Measurements from ENCODE around the gene SMARCA2.

The SMARCA2 gene

DNA sequence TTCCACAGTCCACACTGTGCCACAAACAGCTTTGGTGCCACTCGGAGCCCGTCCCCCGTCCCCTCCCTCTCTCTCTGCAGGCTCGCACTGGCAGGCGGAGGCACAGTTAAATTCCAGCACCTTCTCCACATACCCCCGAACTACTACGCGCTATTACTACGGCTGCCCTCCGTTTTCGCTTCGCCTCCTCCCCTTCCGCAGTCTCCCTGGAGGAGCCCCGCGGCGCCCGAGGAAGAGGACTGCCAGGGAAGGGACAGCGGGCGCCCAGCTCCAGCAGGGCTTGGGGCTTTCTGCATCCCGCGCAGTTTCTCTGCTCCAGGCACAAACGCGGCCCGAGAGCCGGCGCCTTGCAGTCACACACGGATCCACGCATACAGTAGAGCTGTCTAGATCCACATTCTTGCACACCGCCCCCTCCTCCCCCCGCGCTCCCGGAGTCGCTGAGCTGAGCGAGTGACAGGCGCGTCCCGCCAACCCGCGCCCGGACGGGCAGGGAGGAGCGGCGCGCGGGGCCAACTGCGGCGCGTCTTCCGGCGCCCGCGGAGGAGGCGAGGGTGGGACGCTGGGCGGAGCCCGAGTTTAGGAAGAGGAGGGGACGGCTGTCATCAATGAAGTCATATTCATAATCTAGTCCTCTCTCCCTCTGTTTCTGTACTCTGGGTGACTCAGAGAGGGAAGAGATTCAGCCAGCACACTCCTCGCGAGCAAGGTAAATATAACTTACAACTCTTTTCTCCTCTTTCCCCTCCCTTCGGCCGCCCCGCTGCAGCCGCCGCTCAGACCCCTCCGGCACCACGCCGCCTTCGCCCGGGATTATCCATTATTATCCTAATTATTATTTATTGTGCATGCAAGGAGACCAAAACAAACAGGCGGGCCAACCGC is at the start of gene SMARCA2:
Gene SMARCA2 (plus strand): TSS at position 652 of the 885 bp plus-strand sequence. CDS start 13,676 bp downstream, outside the sequence.
- DNase-seq = peak; percentile 98

DNA sequence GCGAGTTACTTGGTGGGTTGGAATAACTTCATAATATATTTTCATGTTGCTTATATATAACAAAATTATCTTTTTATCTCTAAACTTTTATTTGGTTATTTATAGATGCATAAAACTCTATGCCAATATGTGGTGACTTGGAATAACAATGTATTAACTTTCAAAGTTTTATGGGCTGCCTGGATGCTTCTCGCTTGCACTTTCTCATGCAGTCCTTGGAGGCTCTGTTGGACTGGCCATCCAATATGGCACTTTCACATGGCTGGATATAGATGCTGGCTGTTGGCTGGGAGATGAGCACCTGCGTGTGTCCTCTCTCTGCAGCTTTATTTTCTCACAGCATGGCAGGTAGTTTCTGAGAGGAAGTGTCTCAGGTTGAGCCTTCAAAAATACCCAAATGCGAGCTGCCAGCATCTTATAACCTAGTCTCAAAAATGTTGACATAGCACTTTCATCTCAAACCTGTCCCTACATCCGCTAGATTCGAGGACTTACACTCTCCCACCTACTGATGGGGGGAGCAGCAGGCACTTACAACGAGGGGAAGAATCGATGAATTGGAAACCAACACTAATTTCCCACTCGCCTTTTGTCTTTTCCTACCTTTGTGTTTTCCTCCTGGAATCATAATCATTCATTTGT is 48.3 kb upstream of the SMARCA2 start:
- no peak for DNase-seq

DNA sequence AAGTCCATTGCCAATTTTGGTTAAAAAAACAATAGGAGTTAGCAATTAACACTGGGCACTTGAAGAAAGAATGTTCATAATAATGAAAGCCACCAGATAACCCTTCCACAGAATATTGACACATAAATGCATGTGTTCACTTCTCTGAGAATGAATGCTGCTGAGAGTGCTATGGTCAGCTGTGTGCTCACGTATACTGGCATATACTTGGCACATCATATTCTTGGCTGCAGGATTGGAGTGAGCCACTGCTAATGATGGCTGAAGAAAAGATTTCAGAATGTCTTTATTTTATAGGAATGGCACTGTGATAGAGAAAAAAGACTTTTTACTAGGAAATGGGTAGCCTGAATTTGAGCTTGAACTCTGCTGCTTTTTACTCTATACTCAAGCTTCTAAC is 46.0 kb upstream of the SMARCA2 start:
- no peak for DNase-seq

DNA sequence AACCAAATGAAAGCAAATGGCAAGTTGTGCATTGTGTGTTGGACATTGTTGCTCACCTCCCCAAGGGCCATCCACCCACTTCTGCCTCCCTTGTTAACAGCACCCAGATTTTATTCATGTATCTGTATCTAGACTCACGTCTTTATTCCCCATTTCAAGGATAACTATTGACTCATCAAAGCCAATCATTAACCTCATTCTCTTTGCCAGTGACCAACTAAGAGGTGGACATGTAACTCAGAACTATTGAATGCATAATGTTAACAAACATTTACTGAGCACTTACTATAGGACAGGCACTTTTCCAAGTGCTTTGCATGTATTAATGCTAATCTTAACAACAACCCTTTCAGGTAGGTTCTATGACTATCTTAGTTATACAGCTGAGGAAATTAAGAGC is 45.2 kb upstream of the SMARCA2 start:
- DNase-seq = no peak

DNA sequence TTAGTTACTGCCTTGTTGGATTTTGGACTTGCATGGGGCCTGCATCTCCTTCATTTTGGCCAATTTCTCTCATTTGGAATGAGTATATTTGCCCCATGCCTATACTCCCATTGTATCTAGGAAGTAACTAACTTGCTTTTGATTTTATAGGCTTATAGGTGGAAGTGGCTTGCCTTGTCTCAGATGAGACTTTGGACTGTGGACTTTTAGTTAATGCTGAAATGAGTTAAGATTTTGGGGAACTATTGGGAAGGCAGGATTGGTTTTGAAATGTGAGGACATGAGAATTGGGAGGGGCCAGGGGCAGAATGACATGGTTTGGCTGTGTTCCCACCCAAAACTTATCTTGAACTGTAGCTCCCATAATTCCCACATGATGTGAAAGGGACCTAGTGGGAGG is 42.5 kb upstream of the SMARCA2 start:
- DNase-seq = no peak

DNA sequence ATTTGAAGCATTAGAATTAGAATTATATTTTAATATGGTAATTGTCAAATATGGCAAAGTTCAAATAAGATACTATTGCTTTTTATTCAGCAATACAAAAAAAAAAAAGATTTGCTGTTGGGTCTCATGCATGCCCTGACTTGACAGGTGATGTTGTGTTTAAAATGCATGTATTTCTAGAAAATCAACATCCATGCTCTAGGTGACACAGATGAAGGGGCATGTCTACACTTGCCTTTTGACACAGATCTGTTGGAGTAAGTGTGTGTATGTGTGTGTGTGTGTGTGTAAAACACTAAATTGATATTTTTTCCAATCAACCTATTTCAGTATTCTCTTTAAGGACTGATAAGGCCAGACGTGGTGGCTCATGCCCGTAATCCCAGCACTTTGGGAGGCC is 38.1 kb upstream of the SMARCA2 start:
- no peak for DNase-seq

DNA sequence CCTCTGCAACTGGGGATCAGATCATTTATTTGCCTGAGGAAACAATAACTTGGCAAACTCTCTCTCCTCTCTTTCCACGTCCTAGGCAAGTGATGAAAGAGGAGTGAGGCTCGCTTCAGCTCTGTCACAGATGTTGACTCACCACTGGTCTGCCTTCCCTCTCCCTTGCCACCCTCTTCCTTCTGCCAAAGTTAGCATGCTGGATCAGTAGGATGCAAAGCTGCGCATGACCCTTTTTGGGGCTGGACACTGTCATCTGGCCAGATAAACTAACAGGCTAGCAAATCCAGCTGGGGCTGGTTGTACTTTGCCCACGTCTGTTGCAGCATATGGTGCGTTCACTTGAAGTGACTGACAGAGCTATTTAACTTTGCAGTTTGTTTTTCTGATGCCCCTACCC is 36.2 kb upstream of the SMARCA2 start:
- no peak for DNase-seq

DNA sequence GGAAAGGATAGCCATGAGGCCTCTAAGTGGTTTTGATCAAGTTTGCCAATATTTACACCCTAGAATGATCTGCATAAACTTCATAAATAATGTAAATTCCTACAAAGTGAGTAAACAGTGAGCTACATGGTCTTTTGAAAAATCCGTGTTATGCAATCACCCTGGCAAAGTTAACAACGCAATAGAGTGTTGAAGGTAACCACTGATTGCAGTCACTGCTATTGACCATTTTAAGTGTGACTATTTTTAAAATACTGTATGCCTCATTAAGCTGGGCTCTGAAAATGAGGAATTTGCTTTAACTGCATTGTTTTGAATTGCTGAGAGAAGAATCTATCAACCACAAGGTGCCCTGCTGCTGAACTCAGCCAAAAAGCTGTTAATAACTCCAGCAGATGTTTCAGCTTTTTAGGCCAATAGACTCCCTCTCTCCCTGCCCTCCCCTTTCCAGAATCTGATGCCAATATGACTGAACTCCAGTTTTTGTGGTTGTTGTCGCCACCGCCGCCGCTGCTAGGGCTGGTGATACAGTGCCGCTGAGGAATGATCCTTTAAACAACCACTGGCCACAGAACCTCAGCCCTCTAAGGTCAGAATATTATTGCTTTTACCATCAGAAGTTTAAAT is 35.3 kb upstream of the SMARCA2 start:
- peak; percentile 13 for DNase-seq

DNA sequence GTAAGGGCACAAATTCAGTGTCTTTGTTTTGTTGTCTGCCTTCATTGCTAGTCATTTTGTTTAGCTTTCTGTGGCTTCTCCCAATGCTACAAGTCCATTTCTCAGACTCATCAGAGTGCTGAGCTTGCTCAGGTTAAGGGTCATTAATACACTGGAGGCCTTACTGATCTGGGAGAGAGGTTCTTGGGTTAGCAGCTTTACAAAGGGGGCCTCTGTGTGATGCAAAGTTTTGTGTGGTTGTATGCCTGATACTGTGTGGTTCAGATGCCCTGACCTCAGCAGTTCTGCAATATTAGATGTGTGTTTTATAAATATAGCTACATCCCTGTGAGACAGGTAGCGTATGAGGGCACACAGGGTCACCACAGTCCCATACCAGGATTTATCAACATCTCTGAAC is 34.8 kb upstream of the SMARCA2 start:
- DNase-seq = no peak

DNA sequence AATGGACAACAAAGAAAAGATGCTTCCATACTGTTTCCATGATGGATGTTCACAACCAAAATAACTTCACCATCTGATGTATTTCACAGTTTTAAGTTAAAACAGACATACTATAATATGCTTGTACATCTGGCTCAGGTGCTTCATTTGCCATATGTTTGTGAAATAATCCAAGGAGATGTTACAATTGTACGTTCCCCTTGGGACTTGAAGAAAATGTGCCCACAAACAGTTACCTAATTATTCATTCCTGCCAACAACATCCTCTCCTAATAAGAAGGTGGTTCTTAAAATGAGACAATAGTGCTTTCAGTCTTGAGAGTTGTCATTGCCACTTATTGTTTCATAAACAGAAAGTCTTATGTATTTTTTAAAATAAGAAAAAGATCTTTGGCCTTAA is 33.1 kb upstream of the SMARCA2 start:
- DNase-seq = no peak

DNA sequence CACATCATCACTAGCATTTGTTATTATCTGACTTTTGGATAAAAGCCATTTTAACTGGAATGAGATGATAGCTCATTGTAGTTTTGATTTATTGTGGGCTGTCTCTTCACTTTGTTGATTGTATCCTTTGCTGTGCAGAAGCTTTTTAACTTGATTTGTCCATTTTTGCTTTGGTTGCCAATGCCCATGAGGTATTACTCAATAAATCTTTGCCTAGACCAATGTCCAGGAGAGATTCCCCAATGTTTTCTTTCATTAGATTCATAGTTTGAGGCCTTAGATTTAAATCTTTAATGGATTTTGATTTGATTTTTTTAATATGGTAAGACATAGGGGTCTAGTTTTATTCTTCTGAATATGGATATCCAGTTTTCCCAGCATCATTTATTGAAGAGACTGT is 28.8 kb upstream of the SMARCA2 start:
- no peak for DNase-seq

DNA sequence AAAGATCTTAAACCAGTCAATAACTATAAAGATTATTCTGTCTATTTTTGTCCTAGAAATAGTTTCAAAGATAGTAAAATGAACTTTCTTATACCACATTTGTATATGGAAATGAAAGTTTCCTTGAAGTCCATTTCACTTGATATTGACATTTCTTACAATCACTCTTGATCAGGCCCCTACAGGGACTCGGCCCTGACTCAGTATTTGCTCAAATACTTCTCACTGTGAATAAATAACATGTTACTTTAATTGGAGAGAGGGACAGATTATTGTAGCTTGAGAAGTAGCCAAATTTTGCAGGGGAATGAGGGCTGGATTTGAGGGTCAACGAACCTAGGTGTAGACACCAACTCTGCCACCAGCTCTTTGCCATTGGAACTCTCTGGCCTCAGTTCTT is 25.6 kb upstream of the SMARCA2 start:
- no peak for DNase-seq

DNA sequence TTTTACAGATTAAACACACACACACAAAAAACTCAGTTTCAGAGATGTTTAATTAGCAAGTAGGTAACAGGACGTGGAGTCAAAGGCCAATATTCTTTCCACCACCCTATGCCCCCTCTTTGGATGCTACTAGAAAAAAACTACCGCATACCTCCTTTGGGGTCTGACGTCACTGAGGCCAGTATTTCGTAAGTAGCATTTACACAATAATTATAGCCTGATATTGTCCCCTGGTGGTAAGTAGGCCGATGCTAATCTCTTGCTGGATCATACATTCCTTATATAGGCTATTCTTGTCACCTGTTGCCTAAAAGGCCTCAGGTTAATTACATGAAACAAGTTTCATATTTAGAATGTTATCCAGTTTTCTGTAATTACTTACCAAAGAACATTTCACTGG is 21.0 kb upstream of the SMARCA2 start:
- DNase-seq = peak; percentile 45

DNA sequence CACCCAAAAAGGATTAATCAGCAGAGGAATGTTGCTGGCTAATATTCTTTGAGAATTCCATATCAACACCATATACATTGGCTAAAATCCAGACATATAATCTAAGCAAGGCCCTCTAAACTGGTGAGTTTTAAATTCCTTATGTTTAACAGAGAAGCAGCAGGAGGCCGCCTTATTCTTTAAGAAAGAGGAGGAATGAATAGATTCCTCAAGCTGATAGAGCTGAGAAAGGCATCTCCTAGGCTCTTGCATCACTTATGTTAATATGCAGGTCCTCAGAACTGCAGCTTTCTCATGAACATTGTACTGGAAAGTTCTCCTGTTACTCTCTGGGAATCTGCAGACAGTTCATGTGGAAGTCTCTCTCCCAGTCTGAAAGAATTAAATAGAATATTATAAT is 20.1 kb upstream of the SMARCA2 start:
- no peak for DNase-seq

DNA sequence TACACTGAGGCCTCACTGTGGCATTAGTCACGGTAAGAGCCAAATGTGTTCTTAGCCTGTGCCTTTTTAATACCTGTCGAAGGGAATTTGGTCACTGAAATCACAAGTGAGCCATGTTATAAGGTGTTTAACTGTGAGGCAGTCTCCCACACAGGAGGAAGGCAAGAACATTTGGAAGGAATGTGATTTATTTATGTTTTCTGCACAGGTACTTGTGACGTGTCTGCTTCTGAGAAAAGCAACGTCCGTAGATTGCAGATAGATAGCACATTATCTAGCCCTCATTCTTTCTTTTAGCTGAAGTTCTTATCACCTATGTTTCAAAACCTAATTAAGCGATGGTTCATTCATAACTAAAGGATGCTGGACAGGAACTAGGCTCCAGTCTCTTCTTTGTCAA is 19.0 kb upstream of the SMARCA2 start:
- DNase-seq = no peak

DNA sequence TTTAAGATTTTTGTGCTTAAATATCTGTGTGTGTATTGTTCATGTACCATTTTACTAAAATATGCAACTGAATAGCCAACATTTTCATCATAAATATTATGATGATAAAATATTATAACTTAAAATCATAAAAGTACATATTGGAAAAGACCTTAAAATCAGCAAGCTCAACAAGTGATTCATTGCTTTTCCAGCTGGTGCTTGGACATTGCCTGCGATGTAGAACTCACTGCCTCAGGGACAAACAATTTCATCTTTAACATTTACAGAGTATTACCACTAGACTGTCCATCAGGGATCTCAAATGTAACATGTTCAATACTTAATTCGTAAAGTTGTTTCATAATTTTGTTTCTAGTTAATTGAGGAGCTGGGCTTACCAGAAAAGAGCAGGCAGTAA is 17.5 kb upstream of the SMARCA2 start:
- DNase-seq = no peak

DNA sequence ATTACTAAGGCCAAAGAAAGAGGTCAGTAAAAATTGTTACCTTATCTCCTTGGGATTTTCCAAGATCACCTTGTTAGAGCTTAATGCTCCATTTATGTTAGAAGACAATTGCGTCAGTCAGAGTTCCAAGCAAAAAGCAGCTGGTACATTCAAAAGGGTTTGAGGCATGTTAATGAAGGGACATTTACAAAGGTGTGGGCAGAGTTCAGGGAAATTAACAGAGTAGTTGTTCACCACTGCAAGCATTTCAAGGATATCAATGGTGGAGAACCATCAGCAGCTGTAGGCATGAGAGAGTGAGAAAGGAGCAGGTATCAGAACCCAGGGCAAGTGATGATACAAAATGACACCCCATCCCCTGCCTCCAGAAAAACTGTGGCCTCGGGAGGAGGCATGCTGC is 17.0 kb upstream of the SMARCA2 start:
- DNase-seq = no peak

DNA sequence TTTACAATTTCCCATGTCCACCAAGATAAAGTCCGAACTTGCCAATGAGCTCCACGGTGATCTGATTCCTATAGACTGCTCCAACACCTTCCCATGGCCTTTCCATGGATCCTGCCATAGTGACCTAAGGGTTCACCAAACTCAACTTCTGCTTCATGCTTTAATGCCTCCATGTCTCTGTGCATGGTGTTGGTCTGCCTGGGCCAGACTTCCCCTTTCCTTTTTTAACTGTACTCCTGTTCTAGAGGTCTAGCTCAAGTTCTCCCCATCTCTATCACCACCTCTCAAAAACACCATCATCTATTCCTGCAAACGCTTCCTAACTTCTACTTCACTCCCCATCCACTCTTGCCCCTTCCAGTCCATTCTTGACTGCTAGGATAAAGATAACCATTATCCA is 14.8 kb upstream of the SMARCA2 start:
- DNase-seq = no peak

DNA sequence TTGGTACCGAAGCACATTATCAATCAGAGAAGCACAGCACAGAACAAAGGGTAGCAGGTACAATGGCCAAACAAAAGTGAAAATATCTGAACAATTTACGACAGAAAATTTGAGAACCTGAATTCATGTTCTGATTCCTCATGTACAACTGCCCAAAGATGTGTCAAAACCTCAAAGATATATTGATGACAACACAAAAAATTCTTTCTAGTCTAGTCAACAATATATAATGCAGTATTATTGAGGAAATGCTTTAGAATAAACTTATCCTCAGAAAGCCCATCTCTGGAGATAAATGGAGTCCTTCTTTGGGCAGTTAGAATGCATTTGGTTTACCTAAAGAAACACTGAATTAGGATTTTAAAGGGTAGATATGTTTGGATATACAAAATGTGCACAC is 6.8 kb upstream of the SMARCA2 start:
- no peak for DNase-seq

DNA sequence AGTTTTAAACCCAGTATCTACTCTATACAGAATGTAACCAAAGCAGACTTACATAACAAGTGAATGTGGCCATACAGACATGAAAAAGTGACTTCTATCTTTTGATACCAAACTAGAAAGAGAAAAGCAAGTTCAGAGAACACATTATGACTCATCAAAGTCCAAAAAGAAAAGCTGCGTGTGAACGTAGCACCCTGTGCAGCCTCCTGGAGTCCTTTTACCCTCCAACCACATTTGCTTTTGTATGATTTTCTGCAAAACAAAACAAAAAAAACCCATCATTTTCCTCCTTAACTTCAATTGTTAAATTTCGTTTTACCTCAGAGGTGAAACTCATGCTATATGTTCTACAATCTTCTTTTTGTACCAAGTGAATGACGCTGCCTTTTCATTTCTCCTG is 2.8 kb upstream of the SMARCA2 start:
- no peak for DNase-seq

DNA sequence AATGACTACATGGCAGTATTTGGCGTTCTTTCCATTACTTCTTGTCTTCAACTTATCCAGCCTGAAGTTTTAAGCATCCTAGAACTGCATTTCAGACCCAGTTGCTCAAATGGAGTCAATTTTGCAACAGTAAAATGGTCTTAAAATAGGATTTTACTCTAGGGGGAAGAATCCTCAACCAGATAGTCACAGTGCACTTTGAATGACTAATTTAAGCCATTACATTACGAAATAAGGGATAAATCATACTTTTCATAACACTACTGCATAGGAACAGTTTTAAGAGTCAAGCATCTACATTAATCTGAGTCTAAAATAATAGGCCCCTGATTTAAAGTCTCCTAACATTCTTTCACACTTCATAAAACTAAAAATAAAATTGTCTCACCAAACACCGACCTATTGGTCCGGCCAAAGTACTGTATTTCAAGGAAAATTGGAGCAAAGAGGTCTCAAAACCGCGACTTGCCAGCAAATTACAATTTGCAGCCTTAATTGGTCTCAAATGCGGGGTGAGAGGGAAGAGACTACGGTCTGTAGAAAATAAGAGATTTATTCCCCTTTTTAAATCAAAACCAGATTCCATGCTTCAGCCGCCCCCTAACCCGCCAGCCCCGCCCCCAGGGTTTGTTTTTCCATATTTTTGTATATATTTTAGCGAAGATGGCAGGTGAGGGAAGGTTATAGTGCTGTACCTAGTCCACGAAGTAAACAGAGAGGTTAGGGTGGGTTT is 1.2 kb upstream of the SMARCA2 start:
- DNase-seq = no peak

DNA sequence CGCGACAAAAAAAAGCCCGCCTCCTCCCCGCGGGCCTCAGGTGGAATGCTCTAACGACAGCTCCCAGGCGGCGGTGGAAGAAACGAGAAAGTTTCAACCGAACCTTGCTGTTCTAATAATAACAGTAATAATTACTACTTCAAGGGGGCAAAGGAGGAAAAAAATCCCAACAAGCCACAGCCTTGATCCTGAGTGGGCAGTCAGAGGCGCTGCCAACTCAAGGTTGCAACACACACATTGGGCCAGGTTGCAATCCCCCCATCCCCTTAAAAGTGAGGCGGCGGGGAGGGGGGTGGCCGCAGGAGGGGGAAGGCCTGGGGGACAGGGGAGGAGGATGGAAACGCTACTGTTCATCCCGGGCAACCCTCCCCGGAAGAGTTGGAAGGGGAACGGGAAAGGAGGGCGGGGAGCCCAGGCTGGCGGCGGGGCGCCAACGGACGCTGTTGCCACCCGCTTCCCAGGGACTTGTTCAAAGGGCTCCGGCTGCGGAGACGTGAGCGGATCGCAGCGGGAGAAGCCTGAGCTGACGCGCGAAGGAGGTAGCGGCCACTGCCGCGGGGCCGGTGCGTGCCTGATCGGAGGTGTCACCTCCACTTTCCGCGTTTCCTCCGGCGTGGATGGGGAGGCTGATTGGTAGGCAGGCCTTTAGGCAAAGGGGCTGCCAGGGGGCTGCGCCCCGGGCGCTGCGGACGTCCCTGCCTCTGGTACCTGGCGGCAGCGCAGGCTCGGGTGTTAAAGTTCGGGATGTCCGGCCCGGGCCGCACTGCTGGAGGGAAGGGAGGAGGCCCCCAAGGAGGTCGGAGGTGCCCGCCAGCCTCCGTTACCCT is 647 bp downstream of the SMARCA2 start:
- peak; percentile 64 for DNase-seq

All from hematopoietic multipotent progenitor cell treated with erythropoietin and hydrocortisone succinate and interleukin-3 and kit ligand, for 4 days (in vitro differentiated cells).